Muscle layer of colon (tissue), 2 donors: ENCODE results near the gene CARD9.
A peak's percentile ranks its signal among the peaks of the same experiment; 100 is the strongest.
"Not testable (repeated sequence)": the region's sequence is repeated elsewhere in the genome, so short reads cannot be mapped to it uniquely, and the experiment has no call there.

Experiments
- H3K27ac ChIP-seq: one replicate; pipeline ENCODE4 v1.7.0; 2013; ENCODE audit warnings: low read depth, mild to moderate bottlenecking, low read length, moderate library complexity
- H3K27me3 ChIP-seq, 2 donors: one replicate each; pipeline ENCODE4 v1.7.0; 2013; ENCODE audit warnings: low read length in 2 of 2, mild to moderate bottlenecking in 2 of 2; ENCODE audit not compliant: insufficient read depth in 2 of 2, control insufficient read depth in 1 of 2
- H3K36me3 ChIP-seq: one replicate; pipeline ENCODE4 v1.7.0; 2013; ENCODE audit warnings: mild to moderate bottlenecking, low read length; ENCODE audit not compliant: insufficient read depth
- H3K4me1 ChIP-seq: one replicate; pipeline ENCODE4 v1.7.0; 2013; ENCODE audit warnings: mild to moderate bottlenecking, low read length; ENCODE audit not compliant: insufficient read depth
- H3K4me3 ChIP-seq, 2 donors: one replicate each; pipeline ENCODE4 v1.7.0; 2013; ENCODE audit warnings: low read length in 2 of 2, low read depth in 1 of 2, mild to moderate bottlenecking in 1 of 2, moderate library complexity in 1 of 2
- H3K9ac ChIP-seq: one replicate; pipeline ENCODE4 v1.7.0; 2013; ENCODE audit warnings: low read length
- H3K9me3 ChIP-seq: one replicate; pipeline ENCODE4 v1.7.0; 2013; ENCODE audit warnings: mild to moderate bottlenecking, low read length
- donor health status: abdominal sarcoma.
- donor health status: Adenocarcinoma of cecum.

The CARD9 gene

GRCh38 chr9:136409557-136410455 lies 36.3 kb upstream of the CARD9 start:
- H3K9me3 ChIP-seq: no peaks in the 10 kb centered on the region
- peaks cover 48% of the 10 kb centered on the region for H3K36me3 ChIP-seq
- H3K4me1 ChIP-seq: peaks cover 20% of the 10 kb centered on the region
- peak overlapping the region; percentile 35 for H3K27ac ChIP-seq
- H3K27me3 ChIP-seq: no peaks in the 10 kb centered on the region
- peak overlapping the region; percentile 78 to 85 for H3K4me3 ChIP-seq
- peak overlapping the region; percentile 21 for H3K9ac ChIP-seq

- Histone ChIP-seq H3K9ac (no peak overlapping the region), H3K4me1 (peaks cover 20% of the 10 kb centered on the region), H3K36me3 (peaks cover 42% of the 10 kb centered on the region), H3K9me3 (no peaks in the 10 kb centered on the region), H3K27me3 (no peaks in the 10 kb centered on the region), H3K4me3 (no peak overlapping the region), H3K27ac (no peak overlapping the region)
Measured at GRCh38 chr9:136407911-136408310, 34.4 kb upstream of the CARD9 start.

GRCh38 chr9:136407061-136407460 lies 33.6 kb upstream of the CARD9 start:
- not testable (repeated sequence) for H3K9ac ChIP-seq, H3K9me3 ChIP-seq, H3K4me3 ChIP-seq, H3K27me3 ChIP-seq, H3K27ac ChIP-seq
- H3K4me1 ChIP-seq: peaks cover 20% of the 10 kb centered on the region
- peaks cover 39% of the 10 kb centered on the region for H3K36me3 ChIP-seq

- H3K9ac ChIP-seq, H3K27ac ChIP-seq, H3K4me1 ChIP-seq, H3K4me3 ChIP-seq, H3K9me3 ChIP-seq, H3K27me3 ChIP-seq: not testable (repeated sequence)
- H3K36me3 ChIP-seq: peaks cover 37% of the 10 kb centered on the region
Measured at GRCh38 chr9:136405904-136406303, 32.4 kb upstream of the CARD9 start.

GRCh38 chr9:136405481-136405880 lies 32.0 kb upstream of the CARD9 start:
- Histone ChIP-seq H3K27me3 (no peaks in the 10 kb centered on the region), H3K27ac (no peak overlapping the region), H3K4me3 (no peak overlapping the region), H3K9ac (no peak overlapping the region), H3K4me1 (peaks cover 11% of the 10 kb centered on the region), H3K9me3 (no peaks in the 10 kb centered on the region), H3K36me3 (peaks cover 37% of the 10 kb centered on the region)

GRCh38 chr9:136404801-136405136 lies 31.3 kb upstream of the CARD9 start:
- Histone ChIP-seq H3K9ac (no peak overlapping the region), H3K27me3 (no peaks in the 10 kb centered on the region), H3K9me3 (no peaks in the 10 kb centered on the region), H3K36me3 (peaks cover 37% of the 10 kb centered on the region), H3K27ac (no peak overlapping the region), H3K4me1 (peaks cover 13% of the 10 kb centered on the region), H3K4me3 (no peak overlapping the region)

GRCh38 chr9:136403915-136404800 lies 30.7 kb upstream of the CARD9 start:
- peaks cover 7% of the 10 kb centered on the region for H3K4me1 ChIP-seq
- H3K9ac ChIP-seq: no peak overlapping the region
- H3K27ac ChIP-seq: no peak overlapping the region
- H3K27me3 ChIP-seq: no peaks in the 10 kb centered on the region
- peaks cover 37% of the 10 kb centered on the region for H3K36me3 ChIP-seq
- H3K9me3 ChIP-seq: no peaks in the 10 kb centered on the region
- H3K4me3 ChIP-seq: no peak overlapping the region

GRCh38 chr9:136403538-136403914 lies 30.1 kb upstream of the CARD9 start:
- no peak overlapping the region for H3K27ac ChIP-seq
- no peak overlapping the region for H3K4me3 ChIP-seq
- peaks cover 40% of the 10 kb centered on the region for H3K36me3 ChIP-seq
- H3K9ac ChIP-seq: no peak overlapping the region
- H3K4me1 ChIP-seq: peaks cover 14% of the 10 kb centered on the region
- H3K27me3 ChIP-seq: no peaks in the 10 kb centered on the region
- H3K9me3 ChIP-seq: no peaks in the 10 kb centered on the region

- Histone ChIP-seq H3K27ac (no peak overlapping the region), H3K27me3 (no peaks in the 10 kb centered on the region), H3K4me3 (no peak overlapping the region), H3K36me3 (peaks cover 46% of the 10 kb centered on the region), H3K9ac (no peak overlapping the region), H3K4me1 (peaks cover 18% of the 10 kb centered on the region), H3K9me3 (no peaks in the 10 kb centered on the region)
Measured at GRCh38 chr9:136402067-136402466, 28.6 kb upstream of the CARD9 start.

GRCh38 chr9:136401173-136401922 lies 27.9 kb upstream of the CARD9 start:
- Histone ChIP-seq H3K4me3 (no peak overlapping the region), H3K36me3 (peaks cover 46% of the 10 kb centered on the region)

More at GRCh38 chr9:136401173-136401922, 27.9 kb upstream of the CARD9 start:
- H3K27ac ChIP-seq: no peak overlapping the region
- H3K4me1 ChIP-seq: peaks cover 18% of the 10 kb centered on the region
- no peak overlapping the region for H3K9ac ChIP-seq
- no peaks in the 10 kb centered on the region for H3K9me3 ChIP-seq
- no peaks in the 10 kb centered on the region for H3K27me3 ChIP-seq
